T-helper 17 cell (primary cell): ENCODE data around the gene PLEKHA7. TPM values are rescaled to one million over a fixed set of nuclear protein-coding genes. Genes with fewer than 3 reads are reported as not detected.

Source experiments
- ATAC-seq: fragments of 150-1000 bp; cut with Tn5 transposase; 2 replicates; pipeline ENCODE4 v1.10.0; 2021; ENCODE audit warnings: mild to moderate bottlenecking, moderate library complexity
- DNase-seq, 3 donors: peaks; one replicate each; pipeline versions ENCODE4 v3.0.0 to v3.0.0-alpha.2; 2020 to 2021
- H3K9me3 ChIP-seq: one replicate; pipeline ENCODE4 v1.7.0; 2013; ENCODE audit warnings: low read length, mild to moderate bottlenecking; ENCODE audit not compliant: control insufficient read depth, poor library complexity, severe bottlenecking
- H3K27ac Mint-ChIP-seq: one replicate; pipeline ENCODE4 v1.8.0; 2022; ENCODE audit warnings: mild to moderate bottlenecking, moderate library complexity, mixed read lengths
- H3K27me3 Mint-ChIP-seq: one replicate; pipeline ENCODE4 v1.8.0; 2022; ENCODE audit warnings: mixed read lengths
- H3K36me3 Mint-ChIP-seq: one replicate; pipeline ENCODE4 v1.8.0; 2022; ENCODE audit warnings: low read depth, mixed read lengths
- H3K4me1 Mint-ChIP-seq: one replicate; pipeline ENCODE4 v1.8.0; 2022; ENCODE audit warnings: mild to moderate bottlenecking, mixed read lengths
- H3K4me3 Mint-ChIP-seq: one replicate; pipeline ENCODE4 v1.8.0; 2022; ENCODE audit warnings: mild to moderate bottlenecking, moderate library complexity, mixed read lengths
- total RNA-seq, 4 donors: library from RNA in 2 of 4; stranded (reverse) in 2 of 4; gene quantifications; one replicate each; pipeline ENCODE4 v1.2.3 and lab custom pipeline; 2022 to 2026

Gene PLEKHA7
- total RNA-seq, 2 donors from 2014 or later, result 5.3 to 10.9 TPM

- no peak overlapping the region for H3K4me3 Mint-ChIP-seq
- peaks cover 7% of the 10 kb centered on the region for H3K4me1 Mint-ChIP-seq
- no peak overlapping the region for H3K27ac Mint-ChIP-seq
- H3K9me3 ChIP-seq, result no peaks in the 10 kb centered on the region
- peaks cover 5% of the 10 kb centered on the region for H3K36me3 Mint-ChIP-seq
- ATAC-seq (no peak), DNase-seq (no peak)
- H3K27me3 Mint-ChIP-seq, result peaks cover 5% of the 10 kb centered on the region
These were observed 152.4 kb downstream of the PLEKHA7 start for GRCh38 chr11:16861862-16862261.

GRCh38 chr11:16860617-16861016 lies 153.6 kb downstream of the PLEKHA7 start:
- ATAC-seq (no peak), DNase-seq (no peak)
- Mint-ChIP-seq H3K4me1 (peaks cover 5% of the 10 kb centered on the region), H3K4me3 (no peak overlapping the region), H3K36me3 (peaks cover 5% of the 10 kb centered on the region), H3K27ac (no peak overlapping the region), H3K27me3 (peaks cover 5% of the 10 kb centered on the region)
- no peaks in the 10 kb centered on the region for H3K9me3 ChIP-seq

GRCh38 chr11:16859651-16860050 lies 154.6 kb downstream of the PLEKHA7 start:
- ATAC-seq, result no peak
- Mint-ChIP-seq H3K4me3 (no peak overlapping the region), H3K27me3 (peaks cover 5% of the 10 kb centered on the region), H3K27ac (no peak overlapping the region), H3K36me3 (peaks cover 5% of the 10 kb centered on the region), H3K4me1 (peaks cover 5% of the 10 kb centered on the region)
- no peaks in the 10 kb centered on the region for H3K9me3 ChIP-seq
- DNase-seq, result no peak

GRCh38 chr11:16857186-16857585 lies 157.0 kb downstream of the PLEKHA7 start:
- peaks cover 2% of the 10 kb centered on the region for H3K4me1 Mint-ChIP-seq
- H3K9me3 ChIP-seq, result no peaks in the 10 kb centered on the region
- H3K27me3 Mint-ChIP-seq, result peaks cover 4% of the 10 kb centered on the region
- no peak for DNase-seq
- H3K4me3 Mint-ChIP-seq, result no peak overlapping the region
- no peak for ATAC-seq
- H3K36me3 Mint-ChIP-seq, result peaks cover 10% of the 10 kb centered on the region
- no peak overlapping the region for H3K27ac Mint-ChIP-seq

- peak overlapping the region; percentile 81 for H3K27ac Mint-ChIP-seq
- H3K27me3 Mint-ChIP-seq, result no peaks in the 10 kb centered on the region
- no peaks in the 10 kb centered on the region for H3K9me3 ChIP-seq
- ATAC-seq (no peak), DNase-seq (no peak)
- H3K4me3 Mint-ChIP-seq, result no peak overlapping the region
- no peaks in the 10 kb centered on the region for H3K4me1 Mint-ChIP-seq
- H3K36me3 Mint-ChIP-seq, result peaks cover 13% of the 10 kb centered on the region
These were observed 158.2 kb downstream of the PLEKHA7 start for GRCh38 chr11:16856022-16856471.

- Mint-ChIP-seq H3K36me3 (peaks cover 13% of the 10 kb centered on the region), H3K27ac (no peak overlapping the region), H3K4me3 (no peak overlapping the region), H3K27me3 (no peaks in the 10 kb centered on the region), H3K4me1 (no peaks in the 10 kb centered on the region)
- no peaks in the 10 kb centered on the region for H3K9me3 ChIP-seq
- DNase-seq (no peak), ATAC-seq (no peak)
These were observed 159.2 kb downstream of the PLEKHA7 start for GRCh38 chr11:16854979-16855378.

- Mint-ChIP-seq H3K4me3 (no peak overlapping the region), H3K36me3 (peaks cover 13% of the 10 kb centered on the region), H3K4me1 (no peaks in the 10 kb centered on the region), H3K27me3 (no peaks in the 10 kb centered on the region), H3K27ac (no peak overlapping the region)
- no peak for ATAC-seq
- no peaks in the 10 kb centered on the region for H3K9me3 ChIP-seq
- DNase-seq, result no peak
These were observed 160.4 kb downstream of the PLEKHA7 start for GRCh38 chr11:16853859-16854258.

- no peaks in the 10 kb centered on the region for H3K4me1 Mint-ChIP-seq
- ATAC-seq (no peak), DNase-seq (no peak)
- H3K9me3 ChIP-seq, result no peaks in the 10 kb centered on the region
- peaks cover 13% of the 10 kb centered on the region for H3K36me3 Mint-ChIP-seq
- no peak overlapping the region for H3K4me3 Mint-ChIP-seq
- no peaks in the 10 kb centered on the region for H3K27me3 Mint-ChIP-seq
- no peak overlapping the region for H3K27ac Mint-ChIP-seq
These were observed 160.9 kb downstream of the PLEKHA7 start for GRCh38 chr11:16853266-16853665.

- DNase-seq, result no peak
- H3K9me3 ChIP-seq, result no peaks in the 10 kb centered on the region
- Mint-ChIP-seq H3K36me3 (peaks cover 5% of the 10 kb centered on the region), H3K27me3 (no peaks in the 10 kb centered on the region), H3K4me1 (peaks cover 4% of the 10 kb centered on the region), H3K27ac (no peak overlapping the region), H3K4me3 (no peak overlapping the region)
- no peak for ATAC-seq
These were observed 167.9 kb downstream of the PLEKHA7 start for GRCh38 chr11:16846305-16846704.

- no peaks in the 10 kb centered on the region for H3K9me3 ChIP-seq
- H3K27me3 Mint-ChIP-seq, result no peaks in the 10 kb centered on the region
- H3K4me3 Mint-ChIP-seq, result no peak overlapping the region
- DNase-seq, result no peak
- H3K27ac Mint-ChIP-seq, result no peak overlapping the region
- H3K4me1 Mint-ChIP-seq, result peaks cover 4% of the 10 kb centered on the region
- ATAC-seq, result no peak
- H3K36me3 Mint-ChIP-seq, result peaks cover 7% of the 10 kb centered on the region
These were observed 169.9 kb downstream of the PLEKHA7 start for GRCh38 chr11:16844268-16844771.

GRCh38 chr11:16843294-16843693 lies 170.9 kb downstream of the PLEKHA7 start:
- Mint-ChIP-seq H3K27me3 (no peaks in the 10 kb centered on the region), H3K4me1 (peaks cover 4% of the 10 kb centered on the region), H3K36me3 (peaks cover 7% of the 10 kb centered on the region), H3K27ac (no peak overlapping the region), H3K4me3 (no peak overlapping the region)
- no peaks in the 10 kb centered on the region for H3K9me3 ChIP-seq
- ATAC-seq, result no peak
- no peak for DNase-seq

GRCh38 chr11:16841984-16842383 lies 172.2 kb downstream of the PLEKHA7 start:
- no peak for DNase-seq
- H3K27me3 Mint-ChIP-seq, result no peaks in the 10 kb centered on the region
- H3K4me1 Mint-ChIP-seq, result peaks cover 2% of the 10 kb centered on the region
- no peak overlapping the region for H3K27ac Mint-ChIP-seq
- H3K9me3 ChIP-seq, result no peaks in the 10 kb centered on the region
- ATAC-seq, result no peak
- no peak overlapping the region for H3K4me3 Mint-ChIP-seq
- H3K36me3 Mint-ChIP-seq, result peaks cover 7% of the 10 kb centered on the region

- DNase-seq (no peak), ATAC-seq (no peak)
- no peaks in the 10 kb centered on the region for H3K27me3 Mint-ChIP-seq
- H3K4me1 Mint-ChIP-seq, result peaks cover 2% of the 10 kb centered on the region
- H3K4me3 Mint-ChIP-seq, result no peak overlapping the region
- no peaks in the 10 kb centered on the region for H3K9me3 ChIP-seq
- H3K27ac Mint-ChIP-seq, result no peak overlapping the region
- H3K36me3 Mint-ChIP-seq, result peaks cover 7% of the 10 kb centered on the region
These were observed 172.7 kb downstream of the PLEKHA7 start for GRCh38 chr11:16841481-16841880.

- no peaks in the 10 kb centered on the region for H3K9me3 ChIP-seq
- no peak overlapping the region for H3K27ac Mint-ChIP-seq
- H3K4me3 Mint-ChIP-seq, result no peak overlapping the region
- H3K4me1 Mint-ChIP-seq, result peaks cover under 1% of the 10 kb centered on the region
- DNase-seq, result no peak
- H3K36me3 Mint-ChIP-seq, result peaks cover 7% of the 10 kb centered on the region
- ATAC-seq, result no peak
- no peaks in the 10 kb centered on the region for H3K27me3 Mint-ChIP-seq
These were observed 173.3 kb downstream of the PLEKHA7 start for GRCh38 chr11:16840951-16841350.
